HG03354 (cell line): ENCODE results near the gene ANKRD45.
"Not testable (repeated sequence)": the region's sequence is repeated elsewhere in the genome, so short reads cannot be mapped to it uniquely, and the experiment has no call there.

ENCODE experiments used
- ATAC-seq: cut with Tn5 transposase; IDR thresholded peaks from one replicate; pipeline ENCODE4 v1.9.1; 2021; ENCODE audit warnings: mild to moderate bottlenecking; ENCODE audit not compliant: unreplicated experiment, poor library complexity, severe bottlenecking

ANKRD45 gene, protein sequence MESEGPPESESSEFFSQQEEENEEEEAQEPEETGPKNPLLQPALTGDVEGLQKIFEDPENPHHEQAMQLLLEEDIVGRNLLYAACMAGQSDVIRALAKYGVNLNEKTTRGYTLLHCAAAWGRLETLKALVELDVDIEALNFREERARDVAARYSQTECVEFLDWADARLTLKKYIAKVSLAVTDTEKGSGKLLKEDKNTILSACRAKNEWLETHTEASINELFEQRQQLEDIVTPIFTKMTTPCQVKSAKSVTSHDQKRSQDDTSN

GRCh38 chr1:173669491-173669941 lies at the start of gene ANKRD45:
ANKRD45 (minus strand) TSS chr1:173669851; CDS start chr1:173659418, 10,433 bp downstream.
- no peak for ATAC-seq

- no peak for ATAC-seq
Measured at GRCh38 chr1:173717238-173717637, 47.6 kb upstream of the ANKRD45 start.

- ATAC-seq = no peak
Measured at GRCh38 chr1:173715538-173715844, 45.8 kb upstream of the ANKRD45 start.

GRCh38 chr1:173714759-173715537 lies 45.3 kb upstream of the ANKRD45 start, which contains the start of gene KLHL20:
KLHL20 (plus strand) TSS chr1:173714981; CDS start chr1:173716044, 1,063 bp downstream.
- peak; percentile 98 for ATAC-seq

DNA sequence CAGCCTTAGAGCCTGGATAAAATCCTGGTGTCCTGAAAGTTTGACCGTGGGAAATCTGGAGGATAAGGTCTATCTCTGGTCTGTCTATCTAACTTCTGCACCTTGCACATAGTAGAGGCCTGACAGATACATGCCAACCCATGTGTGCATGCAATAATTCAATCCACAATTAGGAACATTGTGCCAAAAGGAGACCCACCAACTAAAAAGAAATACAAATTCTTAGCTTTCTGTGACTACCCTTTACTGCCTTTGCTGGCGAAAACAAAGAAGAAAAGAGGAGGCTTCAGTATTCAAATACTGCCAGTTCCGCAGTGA lies 44.7 kb upstream of the ANKRD45 start:
- no peak for ATAC-seq

- no peak for ATAC-seq
Measured at GRCh38 chr1:173708787-173709186, 39.1 kb upstream of the ANKRD45 start.

GRCh38 chr1:173705117-173705516 lies 35.5 kb upstream of the ANKRD45 start:
- no peak for ATAC-seq

DNA sequence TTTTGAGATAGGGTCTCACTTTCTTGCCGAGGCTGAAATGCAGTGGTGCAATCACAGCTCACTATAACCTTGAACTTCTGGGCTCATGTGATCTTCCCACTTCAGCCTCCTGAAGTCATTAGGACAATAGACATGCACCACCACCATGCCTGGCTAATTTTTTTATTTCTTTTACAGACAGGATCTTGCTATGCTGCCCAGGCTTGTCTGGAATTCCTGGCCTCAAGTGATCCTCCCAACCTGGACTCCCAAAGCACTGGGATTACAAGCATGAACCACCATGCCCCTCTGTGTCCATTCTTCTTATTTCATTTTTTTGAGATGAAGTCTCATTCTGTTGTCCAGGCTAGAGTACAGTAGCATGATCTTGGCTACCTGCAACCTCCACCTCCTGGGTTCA lies 33.1 kb upstream of the ANKRD45 start:
- no peak for ATAC-seq

DNA sequence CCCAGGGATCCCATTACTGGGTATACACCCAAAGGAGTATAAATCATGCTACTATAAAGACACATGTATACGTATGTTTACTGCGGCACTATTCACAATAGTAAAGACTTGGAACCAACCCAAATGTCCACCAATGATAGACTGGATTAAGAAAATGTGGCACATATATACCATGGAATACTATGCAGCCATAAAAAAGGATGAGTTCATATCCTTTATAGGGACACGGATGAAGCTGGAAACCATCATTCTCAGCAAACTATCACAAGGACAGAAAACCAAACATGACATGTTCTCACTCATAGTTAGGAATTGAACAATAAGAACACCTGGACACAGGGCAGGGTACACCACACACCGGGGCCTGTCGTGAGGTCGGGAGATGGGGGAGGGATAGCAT lies 31.6 kb upstream of the ANKRD45 start:
- ATAC-seq = not testable (repeated sequence)

- no peak for ATAC-seq
Measured at GRCh38 chr1:173693238-173693637, 23.6 kb upstream of the ANKRD45 start.

- no peak for ATAC-seq
Measured at GRCh38 chr1:173688300-173688699, 18.6 kb upstream of the ANKRD45 start.

DNA sequence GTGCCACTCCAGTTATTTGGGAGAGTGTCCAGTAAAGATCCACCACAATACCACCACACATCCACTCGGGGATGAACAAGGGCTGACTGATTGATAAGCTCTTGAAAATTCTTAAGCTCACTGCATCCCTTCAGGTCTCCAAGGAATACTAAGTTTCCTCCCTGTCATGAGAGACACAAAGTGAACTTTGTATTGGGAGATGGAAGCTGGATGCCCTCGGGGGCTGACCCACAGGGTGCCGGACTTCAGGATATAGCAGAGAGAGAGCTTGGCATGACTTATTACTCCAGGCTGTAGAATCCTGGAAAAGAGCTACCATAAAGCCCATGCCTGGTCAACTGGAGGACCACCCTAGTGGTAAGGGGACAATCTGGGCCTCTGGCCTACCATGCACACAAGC lies 15.5 kb upstream of the ANKRD45 start:
- not testable (repeated sequence) for ATAC-seq

DNA sequence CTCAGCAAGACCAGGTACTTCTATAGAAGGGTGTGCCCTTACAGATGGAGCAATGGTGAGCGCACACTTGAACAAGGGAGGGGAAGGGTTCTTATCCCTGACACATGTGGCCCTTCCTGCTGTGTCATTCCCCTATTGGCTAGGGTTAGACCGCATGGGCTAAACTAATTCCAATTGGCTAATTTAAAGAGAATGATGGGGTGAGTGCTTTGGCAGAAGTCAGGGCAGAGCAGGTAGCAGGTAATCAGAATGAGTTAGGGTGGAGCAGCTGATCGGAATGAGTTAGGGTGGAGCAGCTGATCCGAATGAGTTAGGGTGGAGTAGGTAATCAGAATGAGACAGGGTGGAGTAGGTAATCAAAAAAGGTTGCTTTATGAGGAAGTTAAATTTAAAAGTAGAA lies 14.2 kb upstream of the ANKRD45 start:
- not testable (repeated sequence) for ATAC-seq

DNA sequence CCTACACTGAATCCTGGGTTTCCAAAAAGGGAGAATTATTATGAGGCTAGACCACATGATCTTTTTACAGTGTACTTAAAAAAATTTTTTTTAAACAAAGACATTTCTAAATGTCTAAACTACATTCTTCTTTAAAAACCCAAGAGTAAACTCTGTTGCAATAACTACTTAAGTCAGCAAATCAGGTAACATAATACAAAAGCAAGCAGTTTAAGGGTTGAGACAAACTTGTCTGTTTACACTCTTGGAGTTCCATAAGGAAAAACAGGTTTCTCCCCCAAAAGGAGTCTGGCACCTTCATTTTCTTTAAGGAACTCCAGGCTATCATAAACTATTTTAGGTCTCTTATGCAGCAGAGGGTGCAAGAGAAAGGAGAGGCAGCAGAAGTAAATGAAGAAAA lies 12.5 kb upstream of the ANKRD45 start:
- no peak for ATAC-seq

DNA sequence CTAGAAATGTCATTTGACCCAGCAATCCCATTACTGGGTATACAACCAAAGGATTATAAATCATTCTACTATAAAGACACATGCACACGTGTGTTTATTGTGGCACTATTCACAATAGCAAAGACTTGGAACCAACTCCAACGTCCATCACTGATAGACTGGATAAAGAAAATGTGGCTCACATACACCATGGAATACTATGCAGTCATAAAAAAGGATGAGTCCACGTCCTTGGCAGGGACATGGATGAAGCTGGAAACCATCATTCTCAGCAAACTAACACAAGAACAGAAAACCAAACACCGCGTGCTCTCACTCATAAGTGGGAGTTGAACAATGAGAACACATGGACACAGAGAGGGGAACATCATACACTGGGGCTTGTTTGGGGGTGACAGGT lies 10.5 kb upstream of the ANKRD45 start:
- not testable (repeated sequence) for ATAC-seq

GRCh38 chr1:173674496-173674895 lies 4.8 kb upstream of the ANKRD45 start:
- ATAC-seq = not testable (repeated sequence)

GRCh38 chr1:173666646-173667045 lies 3.0 kb downstream of the ANKRD45 start:
- ATAC-seq = no peak

DNA sequence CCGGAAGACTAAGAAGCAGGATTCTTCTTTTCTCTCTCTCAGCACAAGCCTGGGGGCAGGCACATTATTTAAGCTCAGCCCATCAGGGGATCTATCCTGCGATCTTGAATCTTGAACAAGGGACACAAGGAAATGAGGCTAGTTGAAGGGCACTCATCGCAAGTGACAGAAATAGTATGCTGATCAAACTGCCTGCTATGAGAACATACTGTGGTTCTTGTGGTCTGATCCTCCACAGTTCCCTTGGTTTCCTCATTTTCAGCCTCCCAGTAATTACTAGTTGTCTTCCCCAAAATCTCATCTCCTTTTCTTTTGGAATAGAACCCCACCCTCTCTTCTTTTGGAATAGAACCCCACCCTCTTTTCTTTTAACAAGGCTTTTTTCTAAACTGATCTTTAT lies 6.5 kb downstream of the ANKRD45 start:
- ATAC-seq = no peak

GRCh38 chr1:173661763-173662162 lies 7.9 kb downstream of the ANKRD45 start:
- ATAC-seq = no peak

DNA sequence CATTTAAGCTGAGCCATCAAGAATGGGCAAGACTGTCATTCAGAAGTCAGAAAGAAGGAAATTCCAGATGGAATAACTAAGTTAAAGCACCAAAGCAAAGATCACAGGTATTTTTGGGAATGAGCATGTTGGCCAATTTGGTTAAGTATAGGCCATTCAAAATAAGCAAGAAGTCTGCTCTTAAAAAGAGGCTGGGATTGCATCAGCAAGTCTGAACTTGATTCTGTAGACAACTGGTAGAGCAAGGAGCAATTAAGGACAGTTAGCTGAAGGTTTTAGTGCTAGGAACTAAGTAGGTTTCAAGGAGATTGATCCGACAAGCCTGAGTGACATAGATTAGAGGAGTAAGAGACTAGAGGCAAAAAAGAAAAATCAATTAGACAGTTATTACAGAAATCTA lies 8.4 kb downstream of the ANKRD45 start:
- no peak for ATAC-seq

GRCh38 chr1:173660306-173660705 lies 9.3 kb downstream of the ANKRD45 start:
- ATAC-seq = no peak
